ENCODE data around the gene SATB2.

SATB2 gene

GRCh38 chr2:199452260-199452990 lies 5.3 kb downstream of the SATB2 start:
- DNase-seq (ENCODE audit: low read depth in 2 of 2): no peak

- DNase-seq (ENCODE audit: low read depth in 2 of 2): no peak
Measured at GRCh38 chr2:199449956-199450355, 7.8 kb downstream of the SATB2 start.

- no peak for DNase-seq (ENCODE audit: low read depth in 2 of 2)
Measured at GRCh38 chr2:199449455-199449854, 8.3 kb downstream of the SATB2 start.

GRCh38 chr2:199446996-199447576 lies 10.7 kb downstream of the SATB2 start:
- DNase-seq (ENCODE audit: low read depth in 2 of 2): no peak

- no peak for DNase-seq (ENCODE audit: low read depth in 2 of 2)
Measured at GRCh38 chr2:199444749-199445148, 13.0 kb downstream of the SATB2 start.

- DNase-seq (ENCODE audit: low read depth in 2 of 2): no peak
Measured at GRCh38 chr2:199443589-199444130, 14.1 kb downstream of the SATB2 start.

- no peak for DNase-seq (ENCODE audit: low read depth in 2 of 2)
Measured at GRCh38 chr2:199442173-199442572, 15.6 kb downstream of the SATB2 start.

GRCh38 chr2:199441759-199442158 lies 16.0 kb downstream of the SATB2 start:
- no peak for DNase-seq (ENCODE audit: low read depth in 2 of 2)

- DNase-seq (ENCODE audit: low read depth in 2 of 2): no peak
Measured at GRCh38 chr2:199440118-199440517, 17.6 kb downstream of the SATB2 start.

- no peak for DNase-seq (ENCODE audit: low read depth in 2 of 2)
Measured at GRCh38 chr2:199439542-199439941, 18.2 kb downstream of the SATB2 start.

GRCh38 chr2:199439066-199439465 lies 18.7 kb downstream of the SATB2 start:
- no peak for DNase-seq (ENCODE audit: low read depth in 2 of 2)

- DNase-seq (ENCODE audit: low read depth in 2 of 2): no peak
Measured at GRCh38 chr2:199434555-199434954, 23.2 kb downstream of the SATB2 start.

GRCh38 chr2:199433204-199433832 lies 24.4 kb downstream of the SATB2 start:
- DNase-seq (ENCODE audit: low read depth in 2 of 2): no peak

GRCh38 chr2:199431746-199432213 lies 26.0 kb downstream of the SATB2 start:
- no peak for DNase-seq (ENCODE audit: low read depth in 2 of 2)

GRCh38 chr2:199430214-199430613 lies 27.5 kb downstream of the SATB2 start:
- DNase-seq (ENCODE audit: low read depth in 2 of 2): no peak

- no peak for DNase-seq (ENCODE audit: low read depth in 2 of 2)
Measured at GRCh38 chr2:199428291-199428690, 29.4 kb downstream of the SATB2 start.

GRCh38 chr2:199424160-199424559 lies 33.6 kb downstream of the SATB2 start:
- DNase-seq (ENCODE audit: low read depth in 2 of 2): no peak

- DNase-seq (ENCODE audit: low read depth in 2 of 2): no peak
Measured at GRCh38 chr2:199419428-199419827, 38.3 kb downstream of the SATB2 start.

- no peak for DNase-seq (ENCODE audit: low read depth in 2 of 2)
Measured at GRCh38 chr2:199414465-199414864, 43.3 kb downstream of the SATB2 start.

GRCh38 chr2:199414001-199414400 lies 43.7 kb downstream of the SATB2 start:
- no peak for DNase-seq (ENCODE audit: low read depth in 2 of 2)

- no peak for DNase-seq (ENCODE audit: low read depth in 2 of 2)
Measured at GRCh38 chr2:199409759-199410529, 47.8 kb downstream of the SATB2 start.

GRCh38 chr2:199407421-199407820 lies 50.3 kb downstream of the SATB2 start:
- no peak for DNase-seq (ENCODE audit: low read depth in 2 of 2)
